Type B pancreatic cell (in vitro differentiated cells): Measurements from ENCODE around the gene DRICH1. TPM values are rescaled to one million over a fixed set of nuclear protein-coding genes. Genes with fewer than 3 reads are reported as not detected.

ENCODE experiments used
- DNase-seq: peaks from one replicate; pipeline ENCODE4 v3.0.0; 2021; ENCODE audit warnings: mixed read lengths; ENCODE audit not compliant: unreplicated experiment; ENCODE audit errors: extremely low spot score
- H3K27ac Mint-ChIP-seq: 2 replicates; pipeline ENCODE4 v1.8.0; 2021; ENCODE audit warnings: mild to moderate bottlenecking, mixed read lengths
- H3K27me3 Mint-ChIP-seq: 2 replicates; pipeline ENCODE4 v1.8.0; 2021; ENCODE audit warnings: mixed read lengths
- H3K36me3 Mint-ChIP-seq: 2 replicates; pipeline ENCODE4 v1.8.0; 2021; ENCODE audit warnings: mixed read lengths
- H3K4me1 Mint-ChIP-seq: one replicate; pipeline ENCODE4 v1.8.0; 2021; ENCODE audit warnings: mixed read lengths; ENCODE audit not compliant: unreplicated experiment
- H3K4me3 Mint-ChIP-seq: 2 replicates; pipeline ENCODE4 v1.8.0; 2021; ENCODE audit warnings: mild to moderate bottlenecking, mixed read lengths
- H3K9me3 Mint-ChIP-seq: 2 replicates; pipeline ENCODE4 v1.8.0; 2021; ENCODE audit warnings: mixed read lengths
- total RNA-seq: library from RNA; stranded (reverse); gene quantifications from 2 replicates; pipeline ENCODE4 v1.2.1, GENCODE V29; 2021; ENCODE audit warnings: low replicate concordance
- TF ChIP-seq, protein P1 (sequence below): fragments of 200-600 bp; sonication (generic); conservative IDR thresholded peaks from 2 replicates; pipeline ENCODE4 v1.5.0; 2021; ENCODE audit warnings: antibody characterized with exemption, mild to moderate bottlenecking

Gene DRICH1
- total RNA-seq, 1 donor from 2014 or later: 0.43 TPM

DNA sequence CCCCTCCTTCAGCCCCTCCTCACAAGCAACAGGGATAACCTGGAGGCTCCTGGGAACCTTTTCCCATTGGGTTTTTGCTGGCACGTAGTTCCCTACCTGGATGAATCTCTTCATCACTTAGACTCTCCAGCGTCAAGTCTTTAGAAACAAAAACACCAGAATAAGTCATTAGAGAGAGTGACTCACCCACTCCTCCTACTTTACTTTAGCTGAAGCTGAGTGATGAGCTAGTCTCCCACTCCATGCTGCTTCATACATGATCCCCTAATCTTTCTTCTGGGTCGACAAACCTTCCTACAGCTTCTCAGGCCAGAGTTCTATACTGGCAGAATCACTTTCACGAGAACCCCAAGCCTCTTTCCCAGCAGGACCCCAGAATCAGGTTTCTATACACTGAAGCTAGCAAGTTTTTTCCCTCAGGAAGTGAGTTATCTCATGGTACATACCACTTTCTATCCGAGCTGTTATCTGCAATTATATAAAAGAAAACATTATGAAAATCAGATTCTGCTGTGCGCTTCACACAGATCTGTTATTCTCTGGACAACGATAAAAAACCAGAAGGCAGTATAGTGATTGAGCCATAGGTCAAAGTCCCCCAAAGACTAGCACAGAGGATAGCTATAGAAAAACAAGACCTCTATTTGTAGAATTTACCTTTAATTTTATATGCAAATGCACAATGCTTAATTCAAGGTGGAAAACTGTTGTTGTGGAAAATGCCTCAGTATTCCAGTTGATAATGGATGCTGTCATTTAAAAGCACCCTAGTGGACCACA, 18.7 kb downstream of the DRICH1 start:
- no peaks in the 10 kb centered on the region for H3K36me3 Mint-ChIP-seq
- H3K4me3 Mint-ChIP-seq: no peak overlapping the region
- DNase-seq: no peak
- no peak overlapping the region for H3K27ac Mint-ChIP-seq
- H3K27me3 Mint-ChIP-seq: no peaks in the 10 kb centered on the region
- TF ChIP-seq, protein P1, sequence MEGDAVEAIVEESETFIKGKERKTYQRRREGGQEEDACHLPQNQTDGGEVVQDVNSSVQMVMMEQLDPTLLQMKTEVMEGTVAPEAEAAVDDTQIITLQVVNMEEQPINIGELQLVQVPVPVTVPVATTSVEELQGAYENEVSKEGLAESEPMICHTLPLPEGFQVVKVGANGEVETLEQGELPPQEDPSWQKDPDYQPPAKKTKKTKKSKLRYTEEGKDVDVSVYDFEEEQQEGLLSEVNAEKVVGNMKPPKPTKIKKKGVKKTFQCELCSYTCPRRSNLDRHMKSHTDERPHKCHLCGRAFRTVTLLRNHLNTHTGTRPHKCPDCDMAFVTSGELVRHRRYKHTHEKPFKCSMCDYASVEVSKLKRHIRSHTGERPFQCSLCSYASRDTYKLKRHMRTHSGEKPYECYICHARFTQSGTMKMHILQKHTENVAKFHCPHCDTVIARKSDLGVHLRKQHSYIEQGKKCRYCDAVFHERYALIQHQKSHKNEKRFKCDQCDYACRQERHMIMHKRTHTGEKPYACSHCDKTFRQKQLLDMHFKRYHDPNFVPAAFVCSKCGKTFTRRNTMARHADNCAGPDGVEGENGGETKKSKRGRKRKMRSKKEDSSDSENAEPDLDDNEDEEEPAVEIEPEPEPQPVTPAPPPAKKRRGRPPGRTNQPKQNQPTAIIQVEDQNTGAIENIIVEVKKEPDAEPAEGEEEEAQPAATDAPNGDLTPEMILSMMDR: no peak
- peaks cover 4% of the 10 kb centered on the region for H3K4me1 Mint-ChIP-seq
- H3K9me3 Mint-ChIP-seq: no peaks in the 10 kb centered on the region

DNA sequence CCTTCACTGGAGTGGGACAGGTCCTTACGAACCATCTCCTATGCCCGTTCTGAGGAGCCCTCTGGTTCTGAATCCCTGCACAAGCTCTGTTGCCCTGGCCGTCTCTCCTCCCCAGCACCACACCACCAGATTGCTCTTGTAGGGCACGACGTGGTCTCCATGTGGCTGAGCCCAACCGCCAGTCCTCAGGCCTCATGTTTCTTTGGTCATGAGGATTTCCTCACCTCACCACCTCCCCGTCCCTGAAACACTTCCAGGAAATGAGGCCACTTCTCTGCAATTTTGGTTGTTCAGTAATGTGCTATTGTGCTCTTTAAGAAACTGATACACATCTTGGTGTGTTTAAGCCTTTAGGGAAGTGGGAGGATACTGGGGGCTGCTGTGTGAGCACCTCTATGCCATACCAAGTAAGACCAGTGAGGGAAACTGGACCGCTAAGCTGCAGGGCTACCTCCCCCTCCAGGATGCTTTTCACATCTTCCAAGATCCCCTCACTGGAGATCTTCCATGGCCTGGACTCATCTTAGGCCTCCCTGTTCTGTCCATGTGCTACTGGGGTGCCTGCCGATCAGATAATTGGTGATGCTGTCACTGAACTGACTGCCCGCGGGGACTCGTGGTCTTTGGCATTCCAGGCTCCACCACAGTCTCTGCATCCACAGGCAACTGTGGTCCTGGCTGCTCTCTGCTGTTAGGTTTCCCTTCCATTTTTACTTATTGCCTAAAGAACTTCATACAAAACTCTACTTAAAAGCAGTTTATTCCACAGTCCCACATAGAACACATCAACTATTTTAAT, 21.9 kb downstream of the DRICH1 start:
- Mint-ChIP-seq H3K36me3 (no peaks in the 10 kb centered on the region), H3K4me1 (peaks cover 4% of the 10 kb centered on the region), H3K9me3 (no peaks in the 10 kb centered on the region), H3K27me3 (no peaks in the 10 kb centered on the region), H3K27ac (no peak overlapping the region), H3K4me3 (no peak overlapping the region)
- DNase-seq: no peak
- TF ChIP-seq, protein P1: no peak

DNA sequence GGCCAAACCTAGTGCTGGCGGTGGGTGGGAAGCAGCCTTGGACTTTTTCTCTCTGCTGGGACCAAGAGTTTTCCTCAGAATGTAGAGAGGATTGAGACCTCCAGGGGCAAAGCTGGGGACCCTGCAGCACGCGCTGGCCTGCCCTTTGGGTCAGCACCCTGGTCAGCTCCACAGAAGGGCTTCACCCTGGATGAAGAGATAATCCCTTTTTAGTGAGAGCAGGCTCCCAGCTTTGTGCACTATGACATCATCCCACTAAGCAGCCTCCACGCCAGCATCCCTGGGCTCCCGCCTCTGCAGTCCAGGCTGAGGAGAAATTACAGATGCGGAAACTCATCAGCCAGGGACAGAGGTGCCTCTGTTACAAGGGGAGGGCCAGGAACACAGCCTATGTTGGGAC, 23.5 kb downstream of the DRICH1 start:
- H3K27ac Mint-ChIP-seq: no peak overlapping the region
- H3K36me3 Mint-ChIP-seq: no peaks in the 10 kb centered on the region
- peaks cover 4% of the 10 kb centered on the region for H3K4me1 Mint-ChIP-seq
- no peak overlapping the region for H3K4me3 Mint-ChIP-seq
- no peaks in the 10 kb centered on the region for H3K27me3 Mint-ChIP-seq
- TF ChIP-seq, protein P1: no peak
- H3K9me3 Mint-ChIP-seq: no peaks in the 10 kb centered on the region
- DNase-seq: no peak

DNA sequence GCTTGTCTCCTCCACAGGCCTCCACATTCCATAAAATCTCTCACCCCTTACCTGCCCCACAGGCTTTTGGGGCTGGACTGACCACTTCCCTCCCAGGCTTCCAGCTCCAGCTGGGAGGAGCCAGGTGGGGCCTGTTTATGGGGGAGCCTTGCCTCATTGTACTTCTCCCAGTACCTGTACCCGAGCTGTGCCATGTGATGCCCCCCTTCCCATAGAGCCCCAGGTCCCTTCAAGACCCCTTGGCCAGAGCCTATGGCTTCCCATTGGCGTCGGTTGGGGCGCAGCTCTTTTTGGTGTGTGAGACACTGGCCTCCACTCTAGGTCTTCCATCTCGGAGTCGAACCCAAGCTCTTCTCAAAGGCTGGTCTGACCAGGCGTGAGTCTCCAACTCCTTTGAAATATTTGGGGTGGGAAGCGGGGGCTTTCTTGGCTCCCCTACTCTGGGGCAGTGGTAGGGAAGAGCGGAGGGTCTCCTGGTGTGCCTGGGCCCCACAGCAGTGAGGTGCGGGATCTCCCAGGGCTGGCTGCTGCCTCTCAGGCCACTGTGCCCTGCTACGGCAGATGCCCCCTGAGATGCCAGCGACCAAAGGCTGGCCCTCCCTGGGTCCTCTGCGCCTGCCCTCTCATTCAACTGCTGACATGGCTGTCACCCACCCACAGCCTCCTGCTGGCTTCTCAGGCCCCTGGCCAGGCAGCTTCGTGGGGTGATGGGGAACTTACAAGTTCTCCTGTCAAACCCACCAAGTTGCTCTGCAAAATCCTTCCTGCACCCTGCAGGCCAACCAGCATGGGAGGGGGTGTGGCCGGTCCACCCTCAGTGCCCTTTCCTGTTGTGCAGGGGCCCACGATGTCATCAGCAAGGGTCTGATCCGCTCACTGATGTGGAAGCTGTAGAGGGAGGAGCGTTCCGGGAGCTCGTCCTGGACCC, 25.7 kb downstream of the DRICH1 start:
- Mint-ChIP-seq H3K4me3 (no peak overlapping the region), H3K36me3 (no peaks in the 10 kb centered on the region), H3K9me3 (no peaks in the 10 kb centered on the region), H3K27ac (no peak overlapping the region), H3K27me3 (no peaks in the 10 kb centered on the region), H3K4me1 (no peaks in the 10 kb centered on the region)
- TF ChIP-seq, protein P1: no peak
- DNase-seq: no peak

DNA sequence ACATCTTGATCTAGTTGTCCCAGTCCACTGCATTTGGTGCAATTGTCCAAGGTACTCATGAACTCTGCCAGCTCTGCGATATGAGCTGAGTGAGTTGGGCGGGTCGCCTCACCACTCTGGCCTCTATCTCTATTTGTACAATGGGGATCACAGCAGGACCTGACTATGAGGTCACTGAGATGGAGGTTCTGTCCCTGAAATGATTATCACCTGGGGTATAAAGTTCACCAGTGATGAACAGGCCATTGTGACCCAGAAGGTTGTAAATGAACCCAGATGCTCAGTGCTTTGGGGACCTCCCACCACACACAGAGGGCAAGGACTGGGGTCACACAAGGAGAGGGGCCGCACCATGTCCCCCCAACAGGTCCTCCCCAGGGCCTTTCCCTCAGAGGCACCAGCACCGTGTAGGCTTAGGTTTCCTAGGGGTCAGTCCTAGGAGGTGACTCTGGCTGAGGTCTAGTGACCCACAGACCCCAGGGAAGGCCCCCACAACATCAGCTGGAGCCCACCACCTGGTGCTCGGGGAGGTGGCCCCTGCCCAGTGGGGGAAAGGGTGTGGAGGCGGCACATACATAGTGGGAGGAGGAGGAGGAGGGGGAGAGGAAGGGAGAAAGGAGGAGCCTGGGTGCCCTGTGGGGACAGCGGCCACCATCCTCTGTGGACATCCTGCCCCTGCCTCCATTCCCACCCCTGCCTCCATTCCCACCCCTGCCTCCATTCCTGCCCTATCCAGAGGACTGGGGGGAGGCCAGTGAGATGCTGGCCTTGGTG, 27.0 kb downstream of the DRICH1 start:
- H3K36me3 Mint-ChIP-seq: no peaks in the 10 kb centered on the region
- no peak for DNase-seq
- H3K4me1 Mint-ChIP-seq: peaks cover 4% of the 10 kb centered on the region
- no peaks in the 10 kb centered on the region for H3K27me3 Mint-ChIP-seq
- no peak overlapping the region for H3K27ac Mint-ChIP-seq
- H3K9me3 Mint-ChIP-seq: no peaks in the 10 kb centered on the region
- H3K4me3 Mint-ChIP-seq: no peak overlapping the region
- TF ChIP-seq, protein P1: no peak
